ENCODE measurements around the gene ERP29.
"Not testable (repeated sequence)": the region's sequence is repeated elsewhere in the genome, so short reads cannot be mapped to it uniquely, and the experiment has no call there.

ERP29 gene

GRCh38 chr12:112001576-112001975 lies 11.7 kb upstream of the ERP29 start:
- H3K4me3 ChIP-seq (ENCODE audit: low read depth, low read length), result no peak overlapping the region

DNA sequence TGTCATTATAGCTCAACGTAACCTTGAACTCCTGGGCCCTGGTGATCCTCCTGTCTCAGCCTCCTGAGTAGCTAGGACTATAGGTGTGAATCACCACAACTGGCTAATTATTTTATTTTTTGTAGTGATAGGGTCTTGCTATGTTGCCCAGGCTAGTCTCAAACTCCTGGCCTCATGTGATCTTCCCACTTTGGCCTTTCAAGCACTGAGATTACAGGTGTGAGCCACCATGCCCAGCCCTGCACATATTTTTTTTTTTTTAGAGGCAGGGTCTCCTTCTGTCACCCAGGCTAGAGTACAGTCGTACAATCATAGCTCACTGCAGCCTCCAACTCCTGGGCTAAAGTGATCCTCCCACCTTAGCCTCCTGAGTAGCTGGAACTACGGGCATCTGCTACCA lies 9.2 kb upstream of the ERP29 start:
- no peak overlapping the region for H3K4me3 ChIP-seq (ENCODE audit: low read depth, low read length)

DNA sequence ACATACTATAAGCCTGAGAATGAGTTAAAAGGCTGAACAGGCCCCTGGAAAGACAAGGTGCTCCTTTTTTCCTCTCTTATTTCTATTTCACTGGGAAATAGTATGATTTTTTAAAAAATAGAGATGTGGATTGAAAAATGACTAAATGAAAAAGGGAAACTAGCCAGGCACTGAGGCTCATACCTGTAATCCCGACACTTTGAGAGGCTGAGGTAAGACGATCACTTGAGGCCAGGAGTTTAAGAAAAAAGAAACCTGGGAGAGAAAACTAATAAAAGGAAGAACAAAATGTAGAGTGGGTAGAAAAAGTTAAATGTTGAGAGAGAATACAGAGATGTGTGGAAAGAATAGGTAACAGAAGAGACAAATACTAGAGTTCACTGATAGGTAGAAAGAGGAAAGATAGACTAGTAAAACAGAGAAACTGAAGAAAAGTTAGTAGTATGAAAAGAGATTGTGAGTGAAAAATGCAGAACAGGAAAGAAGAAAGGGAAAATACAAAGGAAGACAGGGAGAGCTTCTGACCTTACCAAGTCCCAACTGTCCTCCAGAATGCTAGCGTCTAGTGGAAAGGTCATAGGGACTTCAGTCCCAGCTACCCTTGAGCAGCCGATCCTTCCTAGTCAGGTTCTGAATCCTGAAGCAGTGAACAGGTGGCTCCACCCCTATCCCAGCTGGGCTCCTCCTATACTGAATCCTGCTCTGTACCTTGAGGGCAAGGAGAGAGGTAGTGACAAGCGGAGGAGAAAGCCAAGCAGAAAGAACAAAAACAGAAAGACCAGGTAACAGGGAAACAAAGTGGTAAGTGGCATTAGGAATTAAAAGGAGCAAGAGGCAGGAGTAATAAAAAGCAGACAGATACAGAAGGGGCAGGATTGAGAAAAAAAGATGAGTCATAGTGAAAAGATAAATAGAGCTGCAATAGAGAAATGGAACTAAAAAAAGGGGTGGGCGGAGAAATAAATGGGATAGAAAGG lies 7.5 kb upstream of the ERP29 start:
- H3K4me3 ChIP-seq (ENCODE audit: low read depth, low read length), result no peak overlapping the region

- H3K4me3 ChIP-seq (ENCODE audit: low read depth, low read length), result no peak overlapping the region
Observed at GRCh38 chr12:112007945-112008344, 5.3 kb upstream of the ERP29 start.

- H3K4me3 ChIP-seq (ENCODE audit: low read depth, low read length), result no peak overlapping the region
Observed at GRCh38 chr12:112008918-112009317, 4.3 kb upstream of the ERP29 start.

GRCh38 chr12:112009596-112009995 lies 3.6 kb upstream of the ERP29 start:
- H3K4me3 ChIP-seq (ENCODE audit: low read depth, low read length), result not testable (repeated sequence)

- no peak overlapping the region for H3K4me3 ChIP-seq (ENCODE audit: low read depth, low read length)
Observed at GRCh38 chr12:112010415-112011344, 2.5 kb upstream of the ERP29 start.

DNA sequence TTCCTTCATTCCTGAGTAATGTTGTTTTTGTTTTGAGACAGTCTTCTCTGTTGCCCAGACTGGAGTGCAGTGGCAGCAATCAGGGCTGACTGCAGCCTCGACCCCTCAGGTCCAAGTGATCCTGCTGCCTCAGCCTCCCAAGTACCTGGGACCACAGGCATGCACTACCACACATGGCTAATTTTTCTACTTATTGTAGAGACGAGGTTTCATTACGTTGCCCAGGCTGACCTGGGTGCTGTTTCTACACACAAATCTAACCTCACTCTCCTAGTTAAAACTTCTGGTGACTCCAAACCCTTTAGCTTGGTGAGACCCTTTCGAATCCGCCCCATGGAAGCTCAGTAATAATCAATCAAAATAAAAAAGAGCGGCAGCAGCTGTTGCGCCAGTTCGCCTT lies 1.5 kb upstream of the ERP29 start:
- no peak overlapping the region for H3K4me3 ChIP-seq (ENCODE audit: low read depth, low read length)

GRCh38 chr12:112013601-112014402 lies 576 bp downstream of the ERP29 start:
- peak overlapping the region; percentile 94 for H3K4me3 ChIP-seq (ENCODE audit: low read depth, low read length)

DNA sequence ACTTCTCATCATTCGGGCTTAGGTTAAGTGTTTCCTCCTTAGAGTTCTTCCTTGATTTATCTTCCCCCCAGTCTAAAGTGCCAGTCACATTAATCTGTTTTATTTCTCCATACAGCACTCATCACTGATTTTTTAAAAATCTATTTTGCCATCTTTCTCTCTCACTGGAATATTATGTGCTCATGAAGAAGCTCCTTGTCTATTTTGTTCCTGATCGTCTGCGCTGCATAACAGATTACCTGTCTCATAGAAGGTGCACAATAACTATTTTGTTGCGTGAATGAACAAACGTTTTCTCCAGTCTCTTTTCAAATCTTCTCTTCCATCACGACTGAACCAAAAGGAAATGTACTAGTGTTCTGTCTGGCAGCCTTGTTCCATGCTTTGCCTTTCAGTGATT lies 2.7 kb downstream of the ERP29 start:
- H3K4me3 ChIP-seq (ENCODE audit: low read depth, low read length), result no peak overlapping the region

DNA sequence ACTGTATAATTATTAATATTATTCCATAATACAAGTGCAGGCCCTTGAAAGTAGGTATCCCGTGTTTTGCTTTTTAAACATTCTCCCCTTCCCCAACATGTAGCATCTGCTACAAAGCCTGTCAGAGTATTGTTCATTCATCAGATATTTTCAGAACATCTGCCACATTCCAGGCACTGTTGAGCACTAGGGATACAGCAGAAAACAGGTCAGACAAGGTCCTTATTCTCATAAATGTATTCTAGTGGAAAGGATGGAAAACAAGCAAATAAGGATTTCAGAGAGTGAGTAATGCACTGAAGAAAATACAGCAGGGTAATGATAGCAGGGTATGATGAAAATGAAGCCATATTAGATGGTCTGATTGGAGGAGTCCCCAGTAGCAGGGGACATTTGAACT lies 3.8 kb downstream of the ERP29 start:
- H3K4me3 ChIP-seq (ENCODE audit: low read depth, low read length), result no peak overlapping the region

- H3K4me3 ChIP-seq (ENCODE audit: low read depth, low read length), result no peak overlapping the region
Observed at GRCh38 chr12:112018571-112019237, 5.5 kb downstream of the ERP29 start.

- H3K4me3 ChIP-seq (ENCODE audit: low read depth, low read length), result no peak overlapping the region
Observed at GRCh38 chr12:112020947-112021457, 7.8 kb downstream of the ERP29 start.

DNA sequence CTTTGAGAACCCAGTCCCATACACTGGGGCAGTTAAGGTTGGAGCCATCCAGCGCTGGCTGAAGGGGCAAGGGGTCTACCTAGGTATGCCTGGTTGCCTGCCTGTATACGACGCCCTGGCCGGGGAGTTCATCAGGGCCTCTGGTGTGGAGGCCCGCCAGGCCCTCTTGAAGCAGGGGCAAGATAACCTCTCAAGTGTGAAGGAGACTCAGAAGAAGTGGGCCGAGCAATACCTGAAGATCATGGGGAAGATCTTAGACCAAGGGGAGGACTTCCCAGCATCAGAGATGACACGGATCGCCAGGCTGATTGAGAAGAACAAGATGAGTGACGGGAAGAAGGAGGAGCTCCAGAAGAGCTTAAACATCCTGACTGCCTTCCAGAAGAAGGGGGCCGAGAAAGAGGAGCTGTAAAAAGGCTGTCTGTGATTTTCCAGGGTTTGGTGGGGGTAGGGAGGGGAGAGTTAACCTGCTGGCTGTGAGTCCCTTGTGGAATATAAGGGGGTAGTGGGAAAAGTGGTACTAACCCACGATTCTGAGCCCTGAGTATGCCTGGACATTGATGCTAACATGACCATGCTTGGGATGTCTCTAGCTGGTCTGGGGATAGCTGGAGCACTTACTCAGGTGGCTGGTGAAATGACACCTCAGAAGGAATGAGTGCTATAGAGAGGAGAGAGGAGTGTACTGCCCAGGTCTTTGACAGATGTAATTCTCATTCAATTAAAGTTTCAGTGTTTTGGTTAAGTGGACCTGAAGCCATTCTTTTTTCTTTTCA lies 9.2 kb downstream of the ERP29 start:
- H3K4me3 ChIP-seq (ENCODE audit: low read depth, low read length), result no peak overlapping the region

DNA sequence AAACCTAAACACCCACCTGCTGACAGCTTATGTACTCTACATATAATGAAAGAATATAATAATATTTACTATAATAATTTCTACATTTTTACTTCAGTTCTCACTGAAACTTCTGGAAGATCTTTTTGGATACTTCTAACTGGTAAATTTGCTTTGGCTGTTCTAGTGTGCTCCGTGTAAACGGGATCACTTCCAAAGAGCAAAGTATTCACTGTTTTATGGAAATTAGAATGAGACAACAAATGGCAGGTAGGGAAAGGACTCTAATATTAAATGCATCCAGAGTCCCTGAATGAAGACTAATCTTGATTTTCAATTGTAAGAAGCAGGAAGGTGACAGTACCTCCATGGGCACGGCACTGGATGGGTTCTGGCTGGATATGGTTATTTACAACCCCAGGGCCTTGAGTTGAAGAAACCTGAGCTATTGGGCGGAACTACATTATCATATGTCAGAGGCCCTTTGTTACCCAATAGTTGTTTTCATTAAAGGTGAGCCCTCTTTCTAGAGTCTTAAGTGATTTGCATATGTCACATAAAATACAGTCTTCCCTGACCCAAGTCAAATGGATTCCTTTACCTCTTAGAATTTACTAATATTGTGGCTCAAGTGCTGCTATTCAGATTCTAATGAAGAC lies 10.7 kb downstream of the ERP29 start:
- H3K4me3 ChIP-seq (ENCODE audit: low read depth, low read length), result no peak overlapping the region

DNA sequence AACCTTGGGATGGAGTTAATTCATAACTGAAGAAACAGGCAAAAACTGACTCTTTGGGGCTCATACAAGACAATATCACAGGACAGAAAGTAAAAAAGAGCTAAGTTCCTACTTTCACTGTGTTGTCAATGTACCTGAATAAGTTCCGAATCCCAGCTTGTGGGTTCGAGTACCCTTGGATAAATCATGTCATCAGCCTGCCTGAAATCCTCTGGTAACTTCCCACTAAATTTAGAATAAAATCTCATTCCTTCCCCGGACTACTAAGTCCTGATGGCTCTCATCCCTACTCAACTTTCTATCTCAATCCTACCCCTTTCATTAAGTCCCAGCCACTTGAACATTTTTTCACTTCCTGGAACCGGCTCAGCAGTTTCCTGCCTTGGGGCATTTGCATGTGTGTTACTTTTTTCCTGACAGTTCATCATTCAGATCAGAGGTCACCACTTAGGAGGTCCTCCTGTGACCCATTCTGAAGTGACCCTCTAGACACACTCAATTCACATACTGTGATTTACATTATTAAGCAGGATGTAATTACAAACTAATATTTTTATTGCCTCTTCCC lies 12.7 kb downstream of the ERP29 start:
- H3K4me3 ChIP-seq (ENCODE audit: low read depth, low read length), result no peak overlapping the region

DNA sequence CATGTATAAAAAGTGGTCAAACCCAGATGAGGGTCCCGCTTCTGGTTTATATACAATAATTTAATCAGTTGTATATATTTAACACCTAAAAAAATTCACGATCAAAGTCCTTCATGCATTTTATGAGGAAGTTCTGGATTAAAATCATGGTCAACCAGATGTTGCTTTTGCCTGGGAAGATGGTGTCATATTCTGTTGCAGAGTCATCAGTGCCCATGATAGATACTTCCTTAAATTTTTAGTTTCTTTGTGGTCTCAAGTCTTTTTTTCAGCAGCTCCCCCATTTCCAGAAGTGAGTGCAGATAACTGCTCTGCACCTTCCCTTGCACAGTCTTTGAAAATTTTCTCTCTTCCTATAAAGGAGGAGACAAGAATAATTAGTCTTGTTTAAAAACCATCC lies 16.1 kb downstream of the ERP29 start:
- H3K4me3 ChIP-seq (ENCODE audit: low read depth, low read length), result no peak overlapping the region

DNA sequence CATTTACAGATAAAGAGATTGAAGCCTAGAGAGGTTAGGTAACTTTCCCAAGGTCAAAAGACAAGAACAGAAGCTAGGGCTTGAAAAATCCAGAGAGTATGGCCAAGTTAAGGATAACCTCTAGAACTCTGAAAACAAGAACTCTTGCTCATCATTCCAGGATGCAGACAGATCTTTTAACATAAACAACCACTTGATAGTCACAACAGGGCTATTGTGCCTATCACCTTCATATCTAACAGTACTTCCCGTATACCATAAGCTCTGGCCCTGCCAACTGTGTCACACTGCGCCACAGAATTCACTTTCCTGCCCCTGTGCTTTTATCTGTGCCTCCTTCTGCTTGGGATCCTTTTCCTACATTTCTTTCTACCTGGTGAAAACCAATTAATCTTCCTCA lies 18.2 kb downstream of the ERP29 start:
- no peak overlapping the region for H3K4me3 ChIP-seq (ENCODE audit: low read depth, low read length)

GRCh38 chr12:112032292-112032691 lies 19.1 kb downstream of the ERP29 start:
- H3K4me3 ChIP-seq (ENCODE audit: low read depth, low read length), result no peak overlapping the region
